Ammon's horn (tissue), 1 donor: ENCODE results near the gene LRRC71.
A peak's percentile ranks its signal among the peaks of the same experiment; 100 is the strongest.

Source experiments
- DNase-seq: peaks from one replicate; pipeline ENCODE4 v3.0.0-alpha.2; 2016; ENCODE audit warnings: low spot score

Gene LRRC71

GRCh38 chr1:156892190-156893047 is 28.0 kb upstream of the LRRC71 start:
- DNase-seq = peak; percentile 87

- DNase-seq = no peak
These were observed 27.1 kb upstream of the LRRC71 start, which contains the start of gene PEAR1 for GRCh38 chr1:156893048-156893953. TSS of gene PEAR1 (plus strand) at chr1:156893718. CDS start at chr1:156903927, 10,209 bp downstream.

GRCh38 chr1:156894001-156894400 is 26.4 kb upstream of the LRRC71 start:
- no peak for DNase-seq

- DNase-seq = no peak
These were observed 25.5 kb upstream of the LRRC71 start for GRCh38 chr1:156894711-156895454.

- no peak for DNase-seq
These were observed 25.0 kb upstream of the LRRC71 start for GRCh38 chr1:156895455-156895812.

GRCh38 chr1:156895927-156896326 is 24.5 kb upstream of the LRRC71 start:
- DNase-seq = no peak

GRCh38 chr1:156896490-156897033 is 23.9 kb upstream of the LRRC71 start:
- DNase-seq = no peak

GRCh38 chr1:156897078-156897825 is 23.2 kb upstream of the LRRC71 start:
- no peak for DNase-seq

GRCh38 chr1:156898161-156898566 is 22.3 kb upstream of the LRRC71 start:
- no peak for DNase-seq

GRCh38 chr1:156898971-156899664 is 21.3 kb upstream of the LRRC71 start:
- DNase-seq = no peak

- no peak for DNase-seq
These were observed 20.3 kb upstream of the LRRC71 start for GRCh38 chr1:156899956-156900718.

- no peak for DNase-seq
These were observed 19.4 kb upstream of the LRRC71 start for GRCh38 chr1:156900896-156901589.

- DNase-seq = no peak
These were observed 18.9 kb upstream of the LRRC71 start for GRCh38 chr1:156901590-156901900.

GRCh38 chr1:156901966-156902915 is 18.2 kb upstream of the LRRC71 start:
- no peak for DNase-seq

GRCh38 chr1:156903328-156904091 is 16.9 kb upstream of the LRRC71 start:
- no peak for DNase-seq

GRCh38 chr1:156904187-156904959 is 16.1 kb upstream of the LRRC71 start:
- no peak for DNase-seq

- no peak for DNase-seq
These were observed 15.3 kb upstream of the LRRC71 start for GRCh38 chr1:156905176-156905575.
